Measurements from ENCODE around the gene NFATC1.

The NFATC1 gene

DNA sequence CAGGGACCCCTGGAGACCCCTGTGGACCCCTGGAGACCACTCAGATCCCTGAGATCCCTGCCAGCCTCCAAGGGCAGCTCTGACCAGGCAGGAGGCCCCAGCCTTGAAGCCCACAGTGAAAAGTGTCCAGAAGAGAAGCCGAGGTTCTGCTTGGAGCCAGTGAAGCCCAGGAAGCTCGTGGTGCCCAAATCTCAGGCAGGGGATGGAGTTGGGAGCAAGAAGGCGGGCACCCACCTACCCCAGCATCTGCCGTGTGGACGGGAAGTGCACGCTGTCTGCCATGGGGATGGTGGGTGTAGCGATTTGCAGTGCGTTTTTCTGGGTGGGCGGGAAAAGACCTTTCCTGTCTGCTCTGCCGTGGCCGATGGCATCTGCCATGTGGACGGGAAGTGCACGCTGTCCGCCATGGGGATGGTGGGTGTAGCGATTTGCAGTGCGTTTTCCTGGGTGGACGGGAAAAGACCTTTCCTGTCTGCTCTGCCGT, 163.2 kb downstream of the NFATC1 start:
- no peak for DNase-seq

- no peak for DNase-seq
Observed at GRCh38 chr18:79559436-79559835, 163.7 kb downstream of the NFATC1 start.

DNA sequence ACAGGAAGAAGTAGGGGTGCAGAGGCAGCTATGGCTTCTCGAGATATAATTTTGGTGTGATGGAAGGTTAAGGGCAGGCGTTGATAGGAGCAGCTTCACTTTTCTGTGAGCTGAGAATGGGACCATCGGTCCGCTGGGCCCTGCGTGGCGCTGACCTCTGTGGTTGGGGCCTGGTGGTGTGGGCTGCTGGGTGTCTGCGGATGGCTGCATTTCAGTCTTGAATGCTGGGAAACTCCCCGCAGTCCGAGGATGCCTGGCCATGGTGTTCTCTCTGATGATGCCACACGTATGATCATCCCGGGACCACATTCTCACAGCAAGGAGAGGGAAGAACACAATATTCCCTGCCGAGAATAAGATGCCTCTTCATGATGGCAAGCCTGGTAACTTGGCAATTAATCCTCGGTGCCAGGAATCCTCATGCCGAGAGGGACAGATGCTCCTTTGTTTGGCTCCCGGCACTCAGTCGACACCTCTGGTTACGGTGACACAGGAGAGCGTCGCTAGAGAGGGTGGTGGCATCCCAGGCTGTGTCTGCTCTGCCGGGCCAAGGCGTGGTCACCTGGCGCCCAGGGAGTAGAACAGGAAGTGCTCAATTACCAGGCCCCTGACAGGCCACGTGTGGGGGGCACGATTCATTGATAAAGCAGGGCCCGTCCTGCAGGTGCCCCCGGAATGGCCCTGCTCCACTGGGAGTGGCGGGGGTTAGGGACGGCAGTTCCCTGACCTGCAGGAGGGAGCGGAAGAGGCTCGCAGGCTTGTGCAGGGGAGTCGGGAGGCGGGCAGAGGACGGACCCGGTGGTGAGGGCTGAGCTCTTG, 164.5 kb downstream of the NFATC1 start:
- no peak for DNase-seq

GRCh38 chr18:79560861-79561210, 165.1 kb downstream of the NFATC1 start:
- DNase-seq, result no peak

DNA sequence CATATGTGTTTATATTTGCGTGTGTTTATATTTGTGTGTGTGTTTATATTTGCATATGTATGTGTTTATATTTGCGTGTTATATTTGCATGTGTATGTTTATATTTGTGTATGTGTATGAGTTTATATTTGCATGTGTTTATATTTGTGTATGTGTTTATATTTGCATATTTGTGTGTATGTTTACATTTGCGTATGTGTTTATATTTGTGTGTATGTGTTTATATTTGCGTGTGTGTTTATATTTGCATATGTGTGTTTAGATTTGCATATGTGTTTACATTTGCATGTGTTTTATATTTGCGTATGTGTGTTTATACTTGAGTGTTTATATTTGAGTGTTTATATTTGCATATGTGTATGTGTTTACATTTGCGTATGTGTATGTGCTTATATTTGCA, 168.2 kb downstream of the NFATC1 start:
- DNase-seq, result no peak

DNA sequence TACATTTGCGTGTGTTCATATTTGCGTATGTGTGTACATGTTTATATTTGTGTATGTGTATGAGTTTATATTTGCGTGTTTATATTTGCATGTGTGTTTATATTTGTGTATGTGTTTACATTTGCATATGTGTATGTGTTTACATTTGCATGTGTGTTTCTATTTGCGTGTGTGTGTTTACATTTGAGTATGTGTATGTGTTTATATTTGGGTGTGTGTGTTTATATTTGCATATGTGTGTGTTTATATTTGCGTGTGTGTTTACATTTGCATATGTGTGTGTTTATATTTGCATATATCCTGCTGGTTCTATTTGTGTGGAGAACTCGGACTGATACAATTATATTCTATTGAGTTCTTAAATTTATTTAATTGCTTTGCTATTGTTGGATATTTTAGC, 168.7 kb downstream of the NFATC1 start:
- no peak for DNase-seq

GRCh38 chr18:79566771-79567431, 171.2 kb downstream of the NFATC1 start:
- DNase-seq, result no peak

- peak; percentile 95 for DNase-seq
Observed at GRCh38 chr18:79567481-79568147, 171.9 kb downstream of the NFATC1 start.

DNA sequence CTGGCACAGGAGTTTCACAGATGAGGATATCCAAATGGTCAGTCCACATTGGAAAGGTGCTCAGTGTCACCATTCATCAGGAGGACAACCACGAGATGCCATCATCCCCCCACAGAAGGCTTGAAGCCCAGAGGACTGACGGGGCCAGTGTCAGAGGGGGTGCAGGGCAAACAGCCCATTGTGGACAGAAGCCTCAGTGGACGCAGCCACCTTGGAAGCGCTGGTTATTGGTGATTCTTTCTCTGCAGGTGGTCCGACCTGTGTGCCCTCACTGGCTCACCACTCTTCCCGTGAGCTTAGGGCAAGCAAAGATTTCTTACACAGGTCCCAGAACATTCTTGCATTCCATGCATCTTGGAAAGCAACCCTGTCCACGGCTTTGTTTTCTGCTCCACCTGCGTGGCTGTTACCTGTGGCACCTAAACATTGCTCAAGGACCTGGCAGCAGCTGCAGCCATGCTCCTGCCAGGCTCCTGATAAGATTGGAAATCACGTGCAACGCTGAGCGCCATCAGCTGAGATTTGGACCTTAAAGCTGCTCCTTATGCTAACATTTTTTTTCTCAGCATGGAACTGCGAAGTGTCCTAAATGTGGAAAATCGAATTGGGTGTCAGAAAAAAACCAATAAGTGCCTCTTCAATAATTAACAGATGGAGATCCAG, 172.9 kb downstream of the NFATC1 start:
- DNase-seq, result no peak

DNA sequence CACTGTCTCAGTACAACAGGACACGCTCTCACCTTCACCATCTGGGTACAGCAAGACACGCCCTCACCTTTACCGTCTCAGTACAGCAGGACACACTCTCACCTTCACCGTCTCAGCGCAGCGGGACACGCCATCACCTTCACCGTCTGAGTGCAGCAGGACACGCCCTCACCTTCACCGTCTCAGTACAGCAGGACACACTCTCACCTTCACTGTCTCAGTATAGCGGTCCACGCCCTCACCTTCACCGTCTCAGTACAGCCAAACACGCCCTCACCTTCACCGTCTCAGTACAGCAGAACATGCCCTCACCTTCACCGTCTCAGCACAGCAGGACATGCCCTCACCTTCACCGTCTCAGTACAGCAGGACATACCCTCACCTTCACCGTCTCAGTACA, 174.0 kb downstream of the NFATC1 start:
- no peak for DNase-seq

DNA sequence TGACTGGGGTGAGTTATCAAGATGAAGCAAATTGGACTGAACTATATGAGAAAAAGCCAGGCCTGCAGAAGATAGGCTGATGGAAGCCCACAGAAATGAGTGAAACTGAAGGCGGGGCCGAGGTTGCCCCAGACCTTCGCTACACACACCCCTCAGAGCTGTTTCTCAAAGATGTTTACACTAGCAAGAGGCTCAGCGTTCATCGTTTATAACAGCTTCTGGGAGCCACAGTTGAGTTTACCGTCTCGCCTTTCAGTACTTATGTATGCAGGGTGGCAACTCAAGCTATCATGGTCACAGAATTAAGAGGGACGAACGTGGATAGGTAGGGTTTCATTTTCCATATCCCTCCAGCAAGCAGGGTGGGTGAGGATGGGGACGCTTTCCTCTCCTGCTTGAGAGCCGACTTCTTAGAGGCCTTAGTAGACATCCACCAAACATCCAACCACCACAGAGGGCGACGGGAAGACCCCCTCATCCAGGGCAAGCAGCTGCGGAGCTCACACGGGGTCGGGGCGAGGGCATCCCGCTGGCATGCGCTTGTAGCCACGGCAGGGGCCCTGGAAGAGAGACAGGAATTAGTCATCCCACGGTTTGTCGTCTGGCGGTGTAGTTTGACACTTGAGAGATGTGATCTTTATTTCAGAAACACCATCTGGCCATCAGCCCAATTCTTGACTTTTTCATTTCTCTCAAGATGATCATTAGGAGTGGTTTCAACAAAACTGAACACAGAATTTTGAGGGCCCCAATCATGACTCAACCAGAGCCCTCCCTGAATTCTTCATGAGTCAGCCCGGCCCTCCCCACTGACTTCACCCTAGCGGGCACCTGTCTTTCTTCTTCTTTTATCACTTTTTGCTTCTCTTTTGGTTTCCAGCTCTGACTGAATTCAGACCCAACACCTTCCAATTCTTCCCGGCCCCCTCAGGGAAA, 174.8 kb downstream of the NFATC1 start:
- DNase-seq, result peak; percentile 78

- no peak for DNase-seq
Observed at GRCh38 chr18:79571211-79572092, 175.7 kb downstream of the NFATC1 start.

- no peak for DNase-seq
Observed at GRCh38 chr18:79572093-79572780, 176.5 kb downstream of the NFATC1 start.

DNA sequence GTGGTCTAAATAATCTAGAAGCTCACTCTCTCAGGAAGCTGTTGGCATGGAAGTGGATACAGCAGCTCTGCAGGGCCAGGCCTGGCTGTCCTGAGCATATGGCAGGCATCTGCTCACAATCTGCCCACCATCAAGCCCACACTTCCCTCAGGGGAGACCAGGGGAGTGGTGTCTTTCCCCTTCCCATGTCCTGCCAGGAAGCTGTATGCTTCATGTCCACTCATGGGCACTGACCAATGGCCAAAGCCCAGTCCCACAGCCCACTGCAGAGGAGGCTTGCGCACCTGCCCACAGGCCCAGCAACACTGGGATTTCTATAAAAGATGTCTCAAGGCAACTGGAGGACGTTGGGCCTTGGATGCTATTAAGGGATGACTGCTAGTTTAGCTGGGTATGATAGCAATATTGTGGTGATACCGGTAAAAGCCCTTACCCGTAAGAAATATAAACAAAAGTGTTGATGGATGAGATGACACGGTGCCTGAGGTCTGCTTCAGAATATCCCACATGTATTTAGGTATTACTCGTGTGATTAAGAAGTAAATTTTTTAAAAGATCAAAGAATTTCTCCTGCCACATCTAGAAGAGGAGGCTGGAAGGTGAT, 177.2 kb downstream of the NFATC1 start:
- no peak for DNase-seq

DNA sequence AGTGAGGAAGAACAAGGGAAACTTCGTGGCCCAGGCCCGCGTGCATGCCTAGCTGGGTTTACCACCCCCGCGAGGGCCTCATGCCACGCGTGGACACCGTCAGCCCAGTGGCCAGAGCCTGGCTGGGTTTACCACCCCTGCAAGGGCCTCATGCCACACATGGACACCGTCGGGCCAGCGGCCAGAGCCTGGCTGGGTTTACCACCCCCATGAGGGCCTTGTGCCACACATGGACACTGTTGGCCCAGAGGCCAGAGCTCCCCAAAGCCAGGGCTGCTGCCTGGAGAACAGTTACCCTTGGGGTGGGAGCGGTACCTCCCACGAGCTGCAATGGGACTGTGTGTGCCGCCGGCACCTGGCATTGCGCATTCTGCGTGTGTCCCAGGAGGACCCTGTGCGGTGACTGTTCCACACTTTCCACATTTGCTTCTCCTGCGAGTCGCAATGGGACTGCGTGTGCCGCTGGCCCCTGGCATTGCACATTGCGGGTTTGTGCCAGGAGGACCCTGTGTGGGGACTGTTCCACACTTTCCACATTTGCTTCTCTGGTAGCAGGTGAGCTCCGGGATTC, 178.3 kb downstream of the NFATC1 start:
- DNase-seq, result no peak

GRCh38 chr18:79574938-79575525, 179.3 kb downstream of the NFATC1 start:
- DNase-seq, result no peak

GRCh38 chr18:79575891-79576685, 180.4 kb downstream of the NFATC1 start:
- peak; percentile 54 for DNase-seq

All from fibroblast of skin of scalp (primary cell).